NCI-H2196 treated with DMSO at 0.1 percent for 48 hours (cell line): ENCODE results near the gene TUBB2B.
"Not testable (repeated sequence)": the region's sequence is repeated elsewhere in the genome, so short reads cannot be mapped to it uniquely, and the experiment has no call there.

Experiments used
- DNase-seq: peaks from one replicate; lab custom pipeline; 2025; ENCODE audit not compliant: unreplicated experiment; lab: John Stamatoyannopoulos, UW

The TUBB2B gene

DNA sequence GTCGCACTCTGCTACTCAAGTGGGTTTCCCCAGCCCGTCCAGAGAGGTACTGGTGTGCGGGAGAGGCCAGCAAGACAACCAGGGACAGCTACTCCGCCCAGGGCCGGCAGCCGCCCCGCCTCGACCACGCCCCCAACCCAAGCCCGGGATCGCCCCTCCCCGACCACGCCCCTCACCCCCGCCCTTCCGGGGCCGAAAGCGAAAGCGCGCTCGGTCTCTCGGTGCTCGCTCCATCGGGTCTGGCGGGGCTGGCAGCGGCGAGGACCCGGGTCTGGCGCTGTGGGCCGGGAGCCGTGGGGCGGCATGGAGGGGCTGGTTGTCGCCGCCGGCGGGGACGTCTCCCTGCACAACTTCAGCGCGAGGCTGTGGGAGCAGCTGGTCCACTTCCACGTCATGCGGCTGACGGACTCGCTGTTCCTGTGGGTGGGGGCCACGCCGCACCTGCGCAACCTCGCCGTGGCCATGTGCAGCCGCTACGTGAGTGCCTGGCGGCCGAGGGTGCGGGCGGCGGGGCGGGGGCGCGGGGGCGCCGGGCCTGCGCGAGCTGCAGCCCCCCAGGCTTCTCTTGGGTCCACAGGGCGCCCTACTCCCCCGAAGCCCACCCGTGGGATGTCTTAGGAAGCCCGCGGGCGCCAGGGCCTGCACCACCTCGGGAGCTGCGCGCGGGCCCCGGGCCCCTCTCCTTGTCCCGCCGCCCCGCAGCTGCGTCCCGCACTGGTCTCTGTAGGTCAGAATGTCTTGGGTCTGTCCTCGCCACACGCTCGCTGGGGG lies 31.5 kb upstream of the TUBB2B start, which contains the start of gene PSMG4:
Gene PSMG4 (plus strand): TSS at position 228 of the 771 bp plus-strand sequence. CDS start 76 bp downstream, at position 304.
- DNase-seq, result peak; percentile 78

- no peak for DNase-seq
Observed at GRCh38 chr6:3258201-3258600, 30.7 kb upstream of the TUBB2B start.

- DNase-seq, result no peak
Observed at GRCh38 chr6:3253597-3253961, 26.1 kb upstream of the TUBB2B start.

GRCh38 chr6:3252861-3253596 lies 25.6 kb upstream of the TUBB2B start:
- no peak for DNase-seq

- no peak for DNase-seq
Observed at GRCh38 chr6:3252369-3252768, 24.9 kb upstream of the TUBB2B start.

- DNase-seq, result peak; percentile 68
Observed at GRCh38 chr6:3251462-3252314, 24.2 kb upstream of the TUBB2B start.

GRCh38 chr6:3250231-3250675 lies 22.8 kb upstream of the TUBB2B start:
- no peak for DNase-seq

DNA sequence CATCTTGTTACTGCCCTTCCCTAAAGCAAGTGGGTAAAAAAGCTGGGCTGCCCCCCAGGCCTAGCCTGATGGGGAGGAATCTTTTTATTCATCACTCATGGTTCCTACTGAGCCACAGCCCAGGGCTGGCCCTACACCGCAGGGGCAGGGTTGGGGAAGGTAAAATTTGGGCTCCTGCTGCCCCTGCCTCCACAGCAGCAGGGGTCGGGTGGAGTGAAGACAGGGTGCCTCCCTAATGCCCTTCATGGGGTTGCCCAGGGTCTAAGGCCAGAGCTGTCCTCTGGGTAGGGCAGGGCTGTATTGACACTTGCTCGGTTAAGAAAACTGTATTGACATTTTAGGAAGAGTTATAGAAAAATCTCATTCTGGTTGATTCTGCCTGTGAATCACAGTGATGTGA lies 22.4 kb upstream of the TUBB2B start:
- no peak for DNase-seq

GRCh38 chr6:3247255-3248146 lies 20.0 kb upstream of the TUBB2B start:
- DNase-seq, result no peak

DNA sequence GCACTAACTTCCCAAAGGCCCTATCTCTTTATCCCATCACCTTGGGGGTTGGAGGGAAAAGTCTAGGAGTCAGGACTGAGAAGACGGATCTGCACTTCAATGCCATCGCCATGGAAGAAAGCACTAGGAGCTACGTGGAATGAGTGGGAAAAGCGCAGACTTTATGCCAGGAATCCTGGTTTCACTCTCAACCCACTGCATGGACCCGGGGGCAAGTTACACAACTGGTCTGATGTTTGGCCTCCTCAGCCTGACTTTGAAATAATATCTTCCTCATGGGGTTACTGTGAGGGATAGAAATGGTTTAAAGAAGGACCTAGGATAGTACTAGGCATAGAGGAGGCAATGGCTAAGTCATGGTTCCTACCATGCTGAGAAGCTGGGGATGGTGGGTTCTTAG lies 17.8 kb upstream of the TUBB2B start:
- no peak for DNase-seq

DNA sequence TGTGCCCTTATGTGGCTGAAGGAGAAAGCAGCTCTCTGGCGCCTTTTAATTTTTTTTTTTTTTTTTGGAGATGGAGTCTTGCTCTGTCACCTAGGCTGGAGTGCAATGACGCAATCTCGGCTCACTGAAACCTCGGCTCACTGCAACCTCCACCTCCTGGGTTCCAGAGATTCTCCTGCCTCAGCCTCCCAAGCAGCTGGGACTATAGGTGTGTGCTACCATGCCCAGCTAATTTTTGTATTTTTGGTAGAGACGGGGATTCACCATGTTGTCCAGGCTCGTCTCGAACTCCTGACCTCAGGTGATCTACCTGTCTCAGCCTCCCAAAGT lies 17.3 kb upstream of the TUBB2B start:
- not testable (repeated sequence) for DNase-seq

DNA sequence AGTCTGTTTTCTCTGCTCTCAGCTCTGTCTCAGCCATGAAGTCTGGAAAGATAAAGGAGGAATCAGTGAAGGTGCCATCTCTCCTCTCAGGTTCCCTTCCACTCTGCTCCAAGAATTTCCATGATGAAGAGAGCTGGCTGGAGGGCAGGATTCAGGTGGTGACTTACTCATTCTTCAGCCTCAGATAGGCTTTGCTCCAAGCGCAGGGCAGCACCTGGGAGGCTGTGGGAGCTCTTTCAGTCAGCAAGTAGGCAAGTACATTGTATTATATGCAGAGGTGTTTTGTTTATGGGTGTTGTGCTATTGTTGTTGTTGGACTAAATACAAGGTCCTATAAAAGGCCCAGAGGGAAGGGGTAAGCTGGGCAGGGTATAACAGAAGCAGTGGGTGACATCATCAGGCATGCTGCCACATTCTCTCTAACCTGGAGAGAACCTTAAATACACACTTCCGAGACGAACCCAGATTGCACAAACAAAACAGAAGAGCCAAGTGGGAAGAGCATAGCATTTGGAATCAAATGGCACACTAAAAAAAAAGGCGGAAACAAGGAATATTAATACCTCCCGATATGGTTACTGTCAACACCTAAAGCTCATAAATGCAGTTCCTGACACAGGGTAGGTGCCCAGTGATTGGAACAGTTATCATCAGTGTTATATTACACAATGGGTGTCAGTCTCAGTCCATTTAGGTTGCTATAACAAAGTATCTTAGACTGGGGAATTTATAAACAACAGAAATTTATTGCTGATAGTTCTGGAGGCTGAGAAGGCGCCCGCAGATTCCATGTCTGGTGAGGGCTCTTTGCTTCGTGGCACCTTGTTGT lies 16.8 kb upstream of the TUBB2B start:
- no peak for DNase-seq

DNA sequence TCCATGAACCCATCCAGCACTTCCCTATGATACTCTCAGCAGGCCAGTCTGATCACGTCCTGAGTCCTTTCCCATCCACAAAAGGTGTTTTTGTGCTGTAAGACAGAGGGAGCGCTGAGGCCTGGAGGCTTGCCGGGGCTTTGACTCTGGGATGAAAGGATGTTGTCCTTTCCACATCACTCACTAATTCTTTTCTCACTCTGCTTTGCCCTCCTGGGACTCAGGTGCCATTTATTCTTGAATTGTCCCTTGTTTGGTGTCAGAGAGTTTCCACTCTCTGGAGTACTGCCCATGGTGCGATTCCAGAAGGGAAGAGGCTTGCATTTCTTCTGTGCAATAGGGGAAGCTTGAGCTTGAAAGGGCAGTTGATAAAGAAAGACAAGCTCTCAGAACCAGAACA lies 15.3 kb upstream of the TUBB2B start:
- DNase-seq, result no peak

DNA sequence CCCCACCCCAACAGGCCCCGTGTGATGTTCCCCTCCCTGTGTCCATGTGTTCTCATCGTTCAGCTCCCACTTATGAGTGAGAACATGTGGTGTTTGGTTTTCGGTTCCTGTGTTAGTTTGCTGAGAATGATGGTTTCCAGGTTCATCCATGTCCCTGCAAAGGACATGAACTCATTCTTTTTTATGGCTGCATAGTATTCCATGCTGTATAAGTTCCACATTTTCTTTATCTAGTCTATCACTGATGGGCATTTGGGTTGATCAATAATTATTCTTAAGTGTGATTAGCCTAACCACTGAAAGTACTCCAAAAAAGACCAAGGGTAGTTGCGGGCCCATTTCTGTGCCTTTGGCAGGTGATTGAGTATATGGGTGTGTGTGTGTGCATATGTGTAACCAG lies 14.3 kb upstream of the TUBB2B start:
- not testable (repeated sequence) for DNase-seq

GRCh38 chr6:3240595-3240994 lies 13.1 kb upstream of the TUBB2B start:
- DNase-seq, result no peak

DNA sequence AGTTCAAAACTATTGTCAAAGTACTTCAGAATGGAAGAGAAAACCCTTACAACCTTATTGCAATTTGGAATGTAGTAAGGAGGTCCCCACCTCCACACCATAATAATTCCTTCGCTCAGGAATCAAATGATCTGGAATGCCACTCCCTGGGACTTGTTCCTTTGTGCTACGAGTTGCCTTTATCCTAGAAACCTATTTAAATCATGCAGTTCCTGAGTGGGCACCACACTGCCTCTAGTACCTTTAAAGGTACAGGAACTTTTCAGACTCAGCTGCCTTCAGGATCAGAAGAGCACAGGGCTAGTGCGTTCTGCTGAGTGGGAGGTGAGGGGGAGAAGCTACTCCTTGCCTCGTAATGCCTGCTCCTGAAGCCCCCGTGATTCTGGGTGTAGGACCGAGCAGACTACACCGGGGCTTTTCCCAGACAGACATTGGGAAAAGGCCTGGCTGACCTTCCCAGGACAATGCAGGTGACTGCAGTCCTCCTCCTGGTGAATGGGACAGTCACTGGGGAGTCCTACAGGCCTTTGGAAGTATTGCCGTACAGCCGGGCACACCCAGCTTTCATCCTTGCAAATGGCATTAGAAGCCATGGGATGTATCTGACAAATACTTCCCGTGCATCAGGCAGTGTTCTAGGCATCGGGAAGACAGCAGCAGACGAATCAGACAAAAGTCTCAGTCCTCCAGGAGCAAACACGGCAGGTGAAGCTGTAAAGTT lies 11.8 kb upstream of the TUBB2B start:
- DNase-seq, result no peak

DNA sequence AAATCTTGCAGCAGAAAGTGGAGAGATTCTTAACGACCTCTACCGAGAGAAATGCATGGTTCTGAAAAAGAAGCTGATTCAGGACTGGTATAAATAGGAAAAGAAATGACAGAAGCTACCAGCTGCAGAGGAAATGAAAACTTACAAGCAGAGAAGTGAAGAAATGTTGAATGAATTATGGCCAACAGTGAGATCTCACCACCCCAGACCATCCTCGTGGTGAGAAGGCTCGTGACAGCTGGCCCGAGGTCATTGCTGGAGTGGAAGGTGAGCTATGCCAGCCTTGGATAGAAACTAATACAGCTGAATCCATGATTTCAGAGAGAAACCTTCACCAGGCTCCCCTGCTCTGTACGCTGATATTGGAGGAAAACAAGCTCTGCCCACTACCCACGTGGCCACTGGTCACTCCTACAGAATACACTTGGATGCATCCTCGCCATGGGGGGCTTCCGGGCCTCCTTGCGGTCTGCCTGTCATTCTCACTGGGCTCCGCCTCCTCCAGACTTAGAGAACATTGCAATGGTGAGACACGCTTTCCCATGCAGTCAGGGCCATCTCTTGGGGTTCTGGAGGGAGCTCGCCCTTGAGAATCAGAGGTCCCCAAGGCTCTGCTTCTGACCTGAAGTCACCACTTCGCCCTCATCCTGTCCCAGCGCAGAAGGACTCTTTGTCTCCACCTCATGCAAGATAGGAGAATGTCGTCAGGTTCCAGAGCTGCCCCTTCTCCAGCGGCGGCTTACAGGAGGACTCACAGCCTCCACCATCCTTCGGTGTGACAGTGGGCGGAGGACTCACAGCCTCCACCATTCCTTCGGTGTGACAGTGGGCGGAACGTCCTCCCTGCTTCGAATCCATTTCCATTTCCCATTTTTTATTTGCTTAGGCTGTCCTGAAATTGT lies 10.6 kb upstream of the TUBB2B start:
- no peak for DNase-seq

- no peak for DNase-seq
Observed at GRCh38 chr6:3236005-3236404, 8.6 kb upstream of the TUBB2B start.
